GM21526 (cell line): ENCODE measurements around the gene NCBP2.
A peak's percentile ranks its signal among the peaks of the same experiment; 100 is the strongest.
"Not testable (repeated sequence)": the region's sequence is repeated elsewhere in the genome, so short reads cannot be mapped to it uniquely, and the experiment has no call there.

Source experiments
- ATAC-seq: cut with Tn5 transposase; IDR thresholded peaks from one replicate; pipeline ENCODE4 v1.9.1; 2021; ENCODE audit warnings: moderate library complexity; ENCODE audit not compliant: unreplicated experiment, low FRiP score

The NCBP2 gene

DNA sequence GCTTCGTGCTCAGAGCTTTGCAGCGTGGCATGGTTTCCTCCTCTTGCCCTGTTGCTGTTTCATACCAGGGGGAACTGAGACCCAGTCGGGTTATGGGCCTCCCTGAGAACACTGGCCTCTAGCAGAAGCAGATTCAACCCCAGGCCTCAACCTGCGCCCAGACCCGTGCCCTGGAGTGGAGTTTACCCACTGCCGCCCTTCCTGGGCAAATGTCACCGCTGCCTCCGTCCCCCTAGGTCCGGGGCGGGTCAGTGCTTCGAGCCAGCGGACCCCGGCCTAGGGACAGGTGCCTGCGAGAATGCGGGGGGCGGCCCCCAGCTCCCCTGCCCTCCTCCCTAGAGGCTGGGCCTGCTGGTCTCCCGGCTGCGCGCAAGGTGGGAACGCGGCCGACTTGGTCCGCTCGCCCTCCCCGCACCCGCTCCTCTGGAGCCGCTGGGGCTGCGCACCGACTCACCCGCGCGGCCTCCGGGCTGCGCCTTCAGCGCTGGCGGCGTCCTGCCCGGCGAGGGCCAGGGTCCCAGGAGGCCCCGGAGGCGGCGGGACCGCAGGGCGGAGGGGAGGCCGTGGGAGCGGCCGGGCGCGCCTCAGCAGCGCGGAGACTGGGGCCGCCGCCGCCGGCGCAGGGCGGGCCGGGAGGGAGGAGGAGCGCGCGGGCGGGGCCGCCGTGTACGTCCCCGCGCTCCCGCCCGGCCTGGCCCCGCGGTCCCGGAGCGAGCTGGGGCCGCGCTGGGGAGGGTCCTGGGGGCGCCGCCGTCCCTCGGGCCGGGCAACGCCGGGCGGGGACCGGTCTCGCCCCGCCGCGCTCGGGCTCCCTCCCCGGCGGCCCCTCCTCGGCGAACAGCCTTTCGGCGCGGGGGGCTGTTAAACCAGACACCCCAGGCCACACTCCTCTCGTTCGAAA is 26.2 kb upstream of the NCBP2 start, which contains the start of gene PIGZ:
PIGZ (minus strand) TSS at position 601 of the 901 bp plus-strand sequence. CDS start 16,802 bp downstream, outside the sequence.
- ATAC-seq: peak; percentile 63

GRCh38 chr3:196967412-196968232 is 25.3 kb upstream of the NCBP2 start:
- ATAC-seq: no peak

GRCh38 chr3:196966526-196967401 is 24.4 kb upstream of the NCBP2 start:
- no peak for ATAC-seq

GRCh38 chr3:196965804-196966173 is 23.5 kb upstream of the NCBP2 start:
- ATAC-seq: no peak

- no peak for ATAC-seq
Measured at GRCh38 chr3:196965112-196965803, 22.9 kb upstream of the NCBP2 start.

GRCh38 chr3:196963631-196963953 is 21.3 kb upstream of the NCBP2 start:
- ATAC-seq: no peak

DNA sequence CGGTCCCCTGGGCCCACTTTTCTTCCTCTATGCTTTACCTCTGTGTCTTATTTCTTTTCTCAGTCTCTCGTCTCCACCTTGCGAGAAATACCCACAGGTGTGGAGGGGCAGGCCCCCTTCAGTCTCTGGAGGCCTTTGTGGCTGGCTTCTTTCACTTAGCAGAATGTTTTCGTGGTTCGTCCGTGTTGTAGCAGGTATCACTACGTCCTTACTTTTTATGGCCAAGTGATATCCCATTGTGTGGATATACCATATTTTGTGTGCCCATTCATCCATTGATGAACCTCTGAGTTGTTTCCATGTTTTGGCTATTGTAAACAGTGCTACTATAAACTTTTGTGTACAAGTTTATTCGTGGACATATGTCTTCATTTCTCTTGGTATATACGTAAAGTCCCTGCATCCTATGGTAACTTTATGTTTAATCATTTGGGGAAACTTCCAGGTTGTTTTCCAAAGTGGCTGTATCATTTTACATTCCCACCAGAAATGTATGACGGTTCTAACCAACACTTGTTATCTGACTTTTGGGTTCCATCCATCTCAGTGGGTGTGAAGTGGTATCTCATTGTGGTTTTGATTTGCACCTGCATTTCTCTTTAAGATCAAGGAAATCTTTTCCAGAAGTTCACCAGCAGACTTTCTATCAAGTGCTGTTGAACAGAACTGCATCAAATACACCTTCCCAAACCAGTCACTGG is 20.8 kb upstream of the NCBP2 start:
- no peak for ATAC-seq

- no peak for ATAC-seq
Measured at GRCh38 chr3:196962108-196962929, 20.0 kb upstream of the NCBP2 start.

DNA sequence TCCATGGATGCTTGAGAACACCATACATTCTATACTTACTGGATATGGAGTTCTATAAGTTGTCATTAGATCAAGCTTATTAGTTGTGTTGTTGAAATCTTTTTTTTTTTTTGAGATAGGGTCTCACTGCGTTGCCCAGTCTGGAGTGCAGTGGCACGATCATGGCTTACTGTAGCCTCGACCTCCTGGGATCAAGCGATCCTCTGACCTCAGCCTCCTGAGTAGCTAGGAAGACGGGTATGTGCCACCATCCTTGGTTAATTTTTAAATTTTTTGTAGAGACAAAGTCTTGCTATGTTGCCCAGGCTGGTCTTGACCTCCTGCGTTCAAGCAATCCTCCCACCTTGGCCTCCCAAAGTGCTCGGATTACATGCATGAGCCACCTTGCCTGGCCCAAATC is 12.5 kb upstream of the NCBP2 start:
- ATAC-seq: no peak

GRCh38 chr3:196951371-196951770 is 9.0 kb upstream of the NCBP2 start:
- no peak for ATAC-seq

DNA sequence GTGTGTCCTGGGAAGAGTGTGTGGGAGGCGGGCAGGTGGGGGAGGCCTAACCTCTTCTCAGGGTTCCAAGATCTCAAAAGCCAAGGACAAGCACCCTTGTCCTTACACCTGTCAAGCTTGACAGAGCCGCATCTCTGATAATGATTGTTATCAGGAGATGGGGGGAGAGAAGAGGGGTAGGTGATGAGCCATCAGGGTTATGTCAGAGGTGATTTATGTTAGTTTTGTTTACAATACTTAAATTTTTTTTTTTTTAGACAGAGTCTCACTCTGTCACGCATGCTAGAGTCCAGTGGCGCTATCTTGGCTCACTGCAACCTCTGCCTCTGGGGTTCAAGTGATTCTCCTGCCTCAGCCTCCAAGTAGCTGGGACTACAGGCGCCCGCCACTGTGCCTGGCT is 7.4 kb upstream of the NCBP2 start:
- no peak for ATAC-seq

DNA sequence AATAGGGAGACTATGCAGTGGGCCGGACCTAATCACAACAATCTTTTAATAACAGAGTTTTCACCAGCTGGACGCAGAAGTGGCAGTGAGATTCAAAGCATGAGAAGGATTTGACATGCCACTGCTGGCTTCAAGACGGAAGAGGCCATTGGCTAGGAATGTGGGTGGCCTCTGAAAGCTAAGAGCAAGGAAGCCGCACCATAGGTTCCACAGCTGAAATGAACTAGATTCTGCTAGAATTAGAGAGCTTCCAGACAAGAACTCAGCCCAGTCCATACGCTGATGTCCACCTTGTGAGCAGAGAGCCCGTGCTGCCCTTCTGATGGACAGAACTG is 6.9 kb upstream of the NCBP2 start:
- ATAC-seq: no peak

DNA sequence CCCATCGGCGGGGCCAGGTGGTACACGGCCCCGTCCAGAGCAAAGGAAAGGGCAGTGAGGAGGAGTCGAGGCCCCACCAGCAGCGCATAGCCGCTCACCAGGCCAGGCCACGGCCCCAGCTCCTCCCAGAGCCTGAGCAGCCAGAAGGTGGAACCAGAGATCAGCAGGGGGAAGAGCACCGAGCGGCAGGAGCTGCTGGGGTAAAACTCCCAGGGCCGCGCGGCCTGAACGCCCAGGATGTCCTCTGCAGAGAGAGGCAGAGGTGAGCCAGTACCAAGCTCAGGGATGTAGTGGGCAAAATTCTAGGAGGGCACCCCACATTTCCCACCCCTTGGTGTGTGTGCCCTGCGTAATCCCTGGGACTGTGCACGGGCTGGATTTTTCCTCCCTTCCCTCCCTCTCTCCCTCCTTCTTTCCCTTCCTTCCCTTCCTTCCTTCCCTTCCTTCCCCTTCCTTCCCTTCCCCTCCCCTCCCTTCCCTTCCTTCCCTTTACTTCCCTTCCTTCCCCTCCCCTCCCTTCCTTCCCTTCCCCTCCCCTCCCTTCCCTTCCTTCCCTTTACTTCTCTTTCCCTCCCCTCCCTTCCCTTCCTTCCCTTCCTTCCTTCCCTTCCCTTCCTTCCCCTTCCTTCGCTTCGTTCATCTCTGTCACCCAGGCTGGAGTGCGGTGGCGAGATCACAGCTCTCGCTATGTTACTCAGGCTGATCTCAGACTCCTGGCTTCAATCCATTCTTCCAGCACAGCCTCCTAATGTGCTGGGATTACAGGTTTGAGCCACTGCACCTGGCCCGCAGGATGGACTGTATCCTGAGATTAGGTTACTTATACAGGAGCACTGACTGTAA is 6.3 kb upstream of the NCBP2 start:
- no peak for ATAC-seq

GRCh38 chr3:196947860-196948441 is 5.6 kb upstream of the NCBP2 start:
- no peak for ATAC-seq

- no peak for ATAC-seq
Measured at GRCh38 chr3:196947136-196947859, 5.0 kb upstream of the NCBP2 start.

DNA sequence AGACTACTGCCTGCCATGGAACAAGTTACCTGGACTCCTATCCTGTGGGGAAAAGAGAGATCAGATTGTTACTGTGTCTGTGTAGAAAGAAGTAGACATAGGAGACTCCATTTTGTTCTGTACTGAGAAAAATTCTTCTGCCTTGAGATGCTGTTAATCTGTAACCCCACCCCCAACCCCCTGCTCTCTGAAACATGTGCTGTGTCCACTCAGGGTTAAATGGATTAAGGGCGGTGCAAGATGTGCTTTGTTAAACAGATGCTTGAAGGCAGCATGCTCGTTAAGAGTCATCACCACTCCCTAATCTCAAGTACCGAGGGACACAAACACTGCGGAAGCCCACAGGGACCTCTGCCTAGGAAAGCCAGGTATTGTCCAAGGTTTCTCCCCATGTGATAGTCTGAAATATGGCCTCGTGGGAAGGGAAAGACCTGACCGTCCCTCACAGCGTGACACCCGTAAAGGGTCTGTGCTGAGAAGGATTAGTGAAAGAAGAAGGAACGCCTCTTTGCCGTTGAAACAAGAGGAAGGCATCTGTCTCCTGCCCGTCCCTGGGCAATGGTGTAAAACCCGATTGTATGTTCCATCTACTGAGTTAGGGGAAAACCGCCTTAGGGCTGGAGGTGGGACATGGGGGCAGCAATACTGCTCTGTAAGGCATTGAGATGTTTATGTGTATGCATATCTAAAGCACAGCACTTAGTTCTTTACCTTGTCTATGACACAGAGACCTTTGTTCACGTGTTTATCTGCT is 1.9 kb upstream of the NCBP2 start:
- ATAC-seq: not testable (repeated sequence)
